GM19455 (cell line): Measurements from ENCODE around the gene LRP1.

Source experiments
- ATAC-seq: cut with Tn5 transposase; IDR thresholded peaks from one replicate; pipeline ENCODE4 v1.9.1; 2021; ENCODE audit not compliant: unreplicated experiment

Gene LRP1

DNA sequence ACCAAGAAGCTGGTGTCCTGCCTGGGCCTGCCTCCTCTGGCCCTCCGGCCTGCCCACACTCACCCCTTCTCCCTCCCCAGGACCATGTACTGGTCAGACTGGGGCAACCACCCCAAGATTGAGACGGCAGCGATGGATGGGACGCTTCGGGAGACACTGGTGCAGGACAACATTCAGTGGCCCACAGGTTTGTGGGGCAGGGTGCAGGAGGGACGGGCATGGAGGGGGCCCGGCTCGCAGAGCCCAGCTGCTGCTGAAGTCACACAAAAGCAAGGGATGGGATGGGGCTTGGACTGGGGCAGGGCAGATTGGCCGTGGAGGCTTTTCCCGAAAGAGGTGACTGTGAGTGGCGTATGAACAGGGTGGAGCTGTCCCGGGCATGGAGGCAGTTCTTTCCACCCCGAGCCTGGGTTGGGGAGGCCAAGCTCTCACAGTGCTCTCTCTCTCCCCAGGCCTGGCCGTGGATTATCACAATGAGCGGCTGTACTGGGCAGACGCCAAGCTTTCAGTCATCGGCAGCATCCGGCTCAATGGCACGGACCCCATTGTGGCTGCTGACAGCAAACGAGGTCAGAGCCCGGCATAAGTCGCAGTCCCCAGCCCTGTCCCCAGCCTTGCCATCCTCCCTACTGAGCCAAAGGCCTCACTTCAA is 80.5 kb downstream of the LRP1 start:
- ATAC-seq, result no peak

DNA sequence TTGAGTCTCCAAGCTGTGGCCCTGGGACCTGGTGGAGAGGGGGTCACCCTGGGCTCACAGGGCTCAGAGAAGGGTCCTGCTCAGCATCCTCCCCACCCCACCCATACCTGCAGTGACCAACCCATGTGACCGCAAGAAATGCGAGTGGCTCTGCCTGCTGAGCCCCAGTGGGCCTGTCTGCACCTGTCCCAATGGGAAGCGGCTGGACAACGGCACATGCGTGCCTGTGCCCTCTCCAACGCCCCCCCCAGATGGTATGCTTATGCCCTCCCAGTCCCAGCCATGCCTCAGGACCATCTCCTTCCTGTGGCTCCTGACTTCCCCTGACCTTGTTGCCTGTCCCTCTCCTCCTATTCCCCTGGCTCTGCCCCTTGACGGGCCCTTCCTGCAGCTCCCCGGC is 81.6 kb downstream of the LRP1 start:
- ATAC-seq, result no peak

DNA sequence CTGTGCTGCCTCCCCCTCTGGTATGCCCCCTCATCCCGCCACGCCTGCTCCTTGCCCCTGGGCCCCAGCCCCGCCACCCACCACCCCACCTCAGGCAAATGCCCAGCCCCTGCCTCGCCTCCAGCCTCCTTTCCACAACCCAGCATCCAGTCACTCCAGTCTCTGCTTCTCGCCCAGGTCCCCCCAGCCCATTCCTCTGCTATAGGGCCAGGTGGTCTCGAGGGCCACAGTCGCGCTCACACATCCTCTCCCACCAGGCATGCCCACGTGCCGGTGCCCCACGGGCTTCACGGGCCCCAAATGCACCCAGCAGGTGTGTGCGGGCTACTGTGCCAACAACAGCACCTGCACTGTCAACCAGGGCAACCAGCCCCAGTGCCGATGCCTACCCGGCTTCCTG is 82.2 kb downstream of the LRP1 start:
- no peak for ATAC-seq

DNA sequence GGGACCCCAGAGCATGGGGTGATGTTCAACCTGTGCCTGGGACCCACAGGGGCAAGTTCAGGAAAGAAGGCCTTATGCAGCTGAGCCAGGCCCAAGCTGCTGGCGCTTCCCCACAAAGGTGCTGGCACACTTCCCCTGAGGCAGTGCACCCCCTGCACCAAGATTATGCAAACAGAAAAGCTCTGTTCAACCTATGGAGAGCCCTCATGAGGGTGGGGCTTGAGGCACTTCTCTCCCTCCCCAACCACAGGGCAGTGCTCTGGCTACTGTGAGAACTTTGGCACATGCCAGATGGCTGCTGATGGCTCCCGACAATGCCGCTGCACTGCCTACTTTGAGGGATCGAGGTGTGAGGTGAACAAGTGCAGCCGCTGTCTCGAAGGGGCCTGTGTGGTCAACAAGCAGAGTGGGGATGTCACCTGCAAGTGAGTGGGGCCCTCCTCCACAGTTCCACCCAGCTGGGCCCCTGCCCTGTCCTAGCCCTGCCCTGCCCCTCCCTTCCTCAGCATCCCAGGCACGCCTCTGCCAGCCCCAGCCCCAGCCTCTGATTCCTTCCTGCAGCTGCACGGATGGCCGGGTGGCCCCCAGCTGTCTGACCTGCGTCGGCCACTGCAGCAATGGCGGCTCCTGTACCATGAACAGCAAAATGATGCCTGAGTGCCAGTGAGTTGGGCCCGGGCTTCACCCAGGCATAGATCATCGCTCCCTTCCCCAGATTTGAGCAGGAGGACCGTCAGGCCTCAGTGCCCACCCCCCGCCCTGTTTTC is 82.8 kb downstream of the LRP1 start:
- ATAC-seq, result no peak

DNA sequence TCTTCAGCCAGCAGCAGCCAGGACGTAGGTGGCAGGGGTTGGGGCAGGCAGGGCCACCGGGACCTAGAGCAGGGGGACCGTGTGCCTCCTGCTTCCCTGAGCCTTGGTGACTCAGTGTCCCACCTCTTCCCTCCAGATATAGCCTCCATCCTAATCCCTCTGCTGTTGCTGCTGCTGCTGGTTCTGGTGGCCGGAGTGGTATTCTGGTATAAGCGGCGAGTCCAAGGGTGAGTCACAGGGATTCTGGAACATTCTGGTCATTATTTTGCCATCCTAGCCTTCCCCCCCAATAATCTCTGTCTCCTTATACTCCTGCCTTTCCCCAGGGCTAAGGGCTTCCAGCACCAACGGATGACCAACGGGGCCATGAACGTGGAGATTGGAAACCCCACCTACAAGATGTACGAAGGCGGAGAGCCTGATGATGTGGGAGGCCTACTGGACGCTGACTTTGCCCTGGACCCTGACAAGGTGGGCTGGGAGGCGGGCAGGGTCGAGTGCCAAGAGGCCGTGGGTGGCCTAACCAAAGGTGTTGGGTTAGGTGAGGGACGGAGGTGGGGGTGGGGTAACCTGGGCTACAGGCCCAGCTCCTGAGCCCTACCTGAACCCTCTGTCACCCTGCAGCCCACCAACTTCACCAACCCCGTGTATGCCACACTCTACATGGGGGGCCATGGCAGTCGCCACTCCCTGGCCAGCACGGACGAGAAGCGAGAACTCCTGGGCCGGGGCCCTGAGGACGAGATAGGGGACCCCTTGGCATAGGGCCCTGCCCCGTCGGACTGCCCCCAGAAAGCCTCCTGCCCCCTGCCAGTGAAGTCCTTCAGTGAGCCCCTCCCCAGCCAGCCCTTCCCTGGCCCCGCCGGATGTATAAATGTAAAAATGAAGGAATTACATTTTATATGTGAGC is 83.8 kb downstream of the LRP1 start:
- no peak for ATAC-seq

- ATAC-seq, result no peak
Measured at GRCh38 chr12:57212701-57213057, 84.4 kb downstream of the LRP1 start.

- ATAC-seq, result no peak
Measured at GRCh38 chr12:57213058-57213715, 84.9 kb downstream of the LRP1 start.

DNA sequence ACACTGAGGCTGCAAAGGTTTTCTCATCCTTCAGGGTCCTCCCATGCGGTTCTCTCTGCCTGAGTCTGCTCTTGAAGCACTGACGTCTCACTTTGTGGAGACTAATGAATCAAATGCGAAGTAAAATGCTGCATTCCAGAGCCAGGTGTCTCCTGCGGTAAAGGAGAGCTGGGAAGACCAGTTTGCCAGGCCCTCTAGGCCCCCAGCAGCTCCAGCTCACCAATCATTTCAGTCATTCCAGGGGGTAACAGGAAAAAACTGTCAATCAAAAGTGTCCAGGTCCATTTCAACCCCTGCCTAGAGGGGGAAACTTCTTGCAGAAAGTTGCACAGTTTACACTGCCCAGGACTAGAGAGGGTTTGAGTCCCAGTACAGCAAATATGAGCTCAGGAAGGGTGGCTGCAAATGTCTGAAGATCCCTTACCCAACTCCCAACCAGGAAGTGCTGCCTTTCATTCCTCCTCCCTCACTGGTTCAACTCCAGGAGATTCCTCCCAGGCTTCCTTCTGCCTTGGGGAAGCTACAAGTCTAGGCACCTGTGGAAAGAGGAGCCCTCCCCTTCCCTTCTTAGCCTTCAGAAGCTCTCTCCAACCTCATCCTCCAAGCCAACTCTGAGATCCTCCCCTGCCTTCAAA is 85.6 kb downstream of the LRP1 start:
- no peak for ATAC-seq

DNA sequence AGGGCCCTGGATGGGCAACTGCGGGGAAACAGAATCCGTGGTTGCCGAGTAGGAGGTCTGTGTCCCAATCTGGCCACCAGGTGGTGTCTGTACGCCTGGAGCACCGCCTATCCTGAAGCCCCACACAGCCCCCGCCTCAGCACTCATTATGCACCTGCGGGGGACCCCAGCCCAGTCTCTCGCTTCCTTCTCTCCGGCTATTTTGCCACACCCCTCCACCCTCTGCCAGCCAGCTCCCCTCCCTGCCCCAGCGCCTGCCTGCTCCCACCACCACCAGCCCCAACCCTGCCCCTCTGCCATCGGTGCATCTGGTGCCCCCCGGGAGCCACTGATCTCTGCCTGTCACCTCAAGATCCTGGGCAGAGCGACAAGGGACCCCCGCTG is 86.1 kb downstream of the LRP1 start:
- ATAC-seq, result no peak

GRCh38 chr12:57215065-57215464 is 86.8 kb downstream of the LRP1 start:
- ATAC-seq, result no peak

GRCh38 chr12:57215668-57216013 is 87.4 kb downstream of the LRP1 start:
- no peak for ATAC-seq

- ATAC-seq, result no peak
Measured at GRCh38 chr12:57216014-57216911, 88.0 kb downstream of the LRP1 start, which contains the start of gene NXPH4. Gene NXPH4 (plus strand): TSS chr12:57216794. CDS start chr12:57216970, 176 bp downstream.

DNA sequence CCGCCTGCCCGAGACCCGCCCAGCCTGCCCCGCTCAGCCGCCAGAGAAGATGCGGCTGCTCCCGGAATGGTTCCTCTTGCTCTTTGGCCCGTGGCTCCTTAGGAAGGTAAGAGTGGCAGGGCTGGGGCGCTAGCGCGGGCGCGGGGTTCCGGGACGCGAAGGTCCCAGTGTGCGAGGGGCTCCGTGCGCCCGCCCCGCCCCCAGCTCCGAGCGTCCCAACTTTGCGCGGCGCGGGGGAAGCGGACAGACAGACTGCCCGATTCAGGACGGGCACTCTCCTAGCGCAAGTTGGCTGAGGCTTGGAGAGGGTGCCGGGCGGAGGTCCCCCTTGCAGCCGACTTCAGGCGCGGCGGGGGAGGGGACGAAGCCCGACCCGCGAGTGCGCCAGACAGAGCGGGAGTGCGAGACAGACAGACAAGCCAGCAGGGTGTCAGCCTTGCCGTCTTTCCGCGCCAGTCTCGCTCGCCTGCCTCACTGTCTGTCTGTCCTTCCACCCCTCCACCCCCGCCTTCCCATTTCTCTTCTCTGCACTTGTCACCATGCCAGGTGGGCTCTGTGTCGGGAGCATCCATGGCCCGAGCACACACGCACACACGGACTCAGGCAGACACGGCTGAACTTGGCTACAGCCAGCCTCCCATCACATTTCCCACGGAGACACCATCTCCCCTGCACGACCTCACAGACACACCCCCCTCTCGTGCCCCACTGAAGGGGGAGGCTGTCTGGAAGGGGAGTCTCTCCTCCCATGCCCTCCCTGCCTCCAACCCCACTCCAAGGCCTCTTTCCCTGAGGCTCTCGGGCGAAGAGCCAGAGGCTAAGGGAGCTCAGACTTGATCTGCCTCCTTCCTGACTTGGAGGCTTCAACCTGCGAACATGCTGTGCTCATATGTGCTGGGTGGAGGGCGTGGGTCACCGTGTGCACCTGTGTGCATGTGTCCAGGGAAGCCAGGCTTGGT is 88.9 kb downstream of the LRP1 start:
- ATAC-seq, result no peak

DNA sequence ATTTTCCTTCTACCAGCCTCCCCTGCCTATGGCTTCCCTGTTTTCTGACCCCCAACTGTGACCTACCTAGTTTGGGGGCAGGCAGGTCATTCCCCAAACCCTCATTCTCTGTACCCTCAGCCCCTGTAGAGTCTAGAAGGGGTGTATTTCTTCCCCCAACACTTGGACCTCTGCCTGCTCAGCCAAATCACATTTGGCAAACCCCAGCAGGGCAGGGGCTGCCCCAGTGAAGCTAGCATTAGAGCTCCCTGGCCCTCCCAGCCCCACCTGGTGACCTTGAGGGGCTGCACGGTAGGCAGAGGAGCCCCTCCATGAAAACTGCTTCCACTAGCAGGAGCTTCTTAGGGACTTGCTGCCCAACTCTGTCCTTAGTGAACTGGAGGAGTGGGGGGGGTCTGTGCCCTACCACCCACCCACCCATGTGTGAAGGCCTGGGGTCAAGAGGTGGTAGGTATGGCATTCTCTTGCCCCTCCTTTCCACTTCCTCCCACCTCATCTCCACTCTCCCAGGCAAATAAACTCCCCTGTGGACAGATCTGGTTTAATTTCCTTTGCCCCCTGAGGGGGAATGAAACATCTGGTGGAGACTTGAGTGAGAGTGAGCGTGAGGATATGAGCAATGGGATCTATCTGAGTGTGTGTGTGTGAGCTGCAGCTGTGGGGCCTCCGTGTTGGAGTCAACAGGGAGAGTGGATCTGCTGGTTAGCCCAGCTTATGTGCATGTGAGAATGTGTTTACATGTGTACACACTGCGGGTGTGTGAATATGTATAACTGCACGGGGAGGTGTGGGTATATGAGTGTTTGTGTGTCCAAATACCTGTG is 90.0 kb downstream of the LRP1 start:
- ATAC-seq, result no peak

DNA sequence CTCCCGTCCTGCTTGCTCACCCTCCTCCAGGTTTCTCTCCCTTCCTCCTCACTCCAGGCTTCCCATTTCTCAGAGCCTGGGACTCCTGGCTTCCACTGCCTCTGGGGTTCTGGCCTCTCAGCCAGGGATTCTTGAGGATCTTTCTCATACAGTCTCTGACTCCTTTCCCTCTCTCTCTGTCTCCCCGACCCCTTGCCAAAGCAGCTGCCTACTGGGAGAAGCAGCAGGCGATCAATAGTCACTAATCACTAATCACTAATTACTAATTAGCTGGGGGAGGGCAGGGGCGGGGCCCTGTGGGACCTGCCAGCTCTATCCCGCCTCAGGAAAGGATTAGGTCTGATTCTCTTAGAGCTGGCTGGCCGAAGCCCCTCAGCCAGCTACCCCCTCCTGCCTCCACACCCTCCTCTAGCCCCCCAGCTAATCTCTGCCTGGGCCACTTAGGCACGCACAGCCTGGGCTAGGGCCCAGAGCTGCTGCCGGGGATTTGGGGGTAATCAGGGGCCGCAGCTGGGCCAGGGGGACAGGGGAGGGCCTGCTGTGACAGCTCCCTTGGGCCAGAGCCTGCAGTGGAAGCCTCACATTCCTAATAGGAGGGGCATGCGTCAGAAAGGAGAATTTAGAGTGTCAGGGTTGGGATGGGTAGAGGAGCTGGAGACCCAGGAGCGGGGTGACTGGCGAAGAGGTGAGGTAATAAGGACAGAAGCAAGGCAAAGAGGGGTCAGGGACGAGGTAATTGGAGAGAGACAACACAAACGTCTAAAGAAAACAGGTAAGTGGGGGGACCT is 91.1 kb downstream of the LRP1 start:
- ATAC-seq, result no peak

- no peak for ATAC-seq
Measured at GRCh38 chr12:57219993-57220754, 91.9 kb downstream of the LRP1 start.
